ENCODE measurements around the gene ZFPM1. TPM values are rescaled to one million over a fixed set of nuclear protein-coding genes. Genes with fewer than 3 reads are reported as not detected.

Gene ZFPM1
- total RNA-seq, 1 experiment from 2014 or later: 5.0 TPM

GRCh38 chr16:88444826-88445582, 8.1 kb upstream of the ZFPM1 start:
- ChIA-PET POLR2A (no interaction called here), CTCF (interaction anchor here (0.7 to 1.3 kb wide), 6 partner anchors 10 to 125 kb away, joined by 3 to 4 read pairs (median 3); no protein-coding TSS in a partner anchor)
- no peak for TF ChIP-seq CTCF (IDR thresholded peaks at IDR 0.05; ENCODE audit: unreplicated experiment)
- BruUV-seq (replicated peaks): no TSS peak
- Mint-ChIP-seq H3K36me3 (ENCODE audit: insufficient read depth, unreplicated experiment) (no peaks in the 10 kb centered on the region), H3K27ac (ENCODE audit: low read depth, unreplicated experiment) (no peak overlapping the region), H3K9me3 (ENCODE audit: unreplicated experiment) (no peaks in the 10 kb centered on the region), H3K4me1 (ENCODE audit: insufficient read depth, unreplicated experiment) (no peaks in the 10 kb centered on the region), H3K27me3 (ENCODE audit: insufficient read depth, unreplicated experiment) (peaks cover 38% of the 10 kb centered on the region), H3K4me3 (ENCODE audit: unreplicated experiment) (no peak overlapping the region)
- no peak for DNase-seq (ENCODE audit: unreplicated experiment)
- intact Hi-C loops (cut with micrococcal nuclease): no loop called here

DNA sequence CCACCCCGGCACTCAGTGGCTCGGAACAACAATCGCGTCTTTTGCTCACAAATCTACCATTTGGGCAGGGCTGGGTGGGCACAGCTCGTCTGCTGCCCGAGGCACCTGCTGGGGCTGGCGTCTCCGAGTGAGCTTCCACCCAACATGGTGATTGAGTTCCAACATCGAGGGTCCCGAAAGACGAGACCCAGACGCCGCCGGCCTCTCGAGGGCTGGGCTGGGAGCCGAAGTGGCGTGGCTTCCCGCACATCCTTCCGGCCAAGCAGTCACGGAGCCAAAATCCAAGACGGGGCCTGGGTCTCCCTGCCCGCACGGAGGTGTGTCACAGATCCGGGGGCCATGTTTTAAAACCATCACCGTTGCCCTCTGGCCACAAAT, 7.5 kb upstream of the ZFPM1 start:
- no peak for DNase-seq (ENCODE audit: unreplicated experiment)
- intact Hi-C loops (cut with micrococcal nuclease): no loop called here
- BruUV-seq (replicated peaks): no TSS peak
- ChIA-PET POLR2A (no interaction called here), CTCF (interaction anchor here (0.9 to 1.3 kb wide), 3 partner anchors 83 to 118 kb away, joined by 3 to 4 read pairs (median 3); no protein-coding TSS in a partner anchor)
- Mint-ChIP-seq H3K27me3 (ENCODE audit: insufficient read depth, unreplicated experiment) (peaks cover 38% of the 10 kb centered on the region), H3K4me1 (ENCODE audit: insufficient read depth, unreplicated experiment) (no peaks in the 10 kb centered on the region), H3K27ac (ENCODE audit: low read depth, unreplicated experiment) (no peak overlapping the region), H3K4me3 (ENCODE audit: unreplicated experiment) (no peak overlapping the region), H3K36me3 (ENCODE audit: insufficient read depth, unreplicated experiment) (no peaks in the 10 kb centered on the region), H3K9me3 (ENCODE audit: unreplicated experiment) (no peaks in the 10 kb centered on the region)
- TF ChIP-seq CTCF (IDR thresholded peaks at IDR 0.05; ENCODE audit: unreplicated experiment): no peak

GRCh38 chr16:88446061-88446460, 7.0 kb upstream of the ZFPM1 start:
- no peaks in the 10 kb centered on the region for H3K9me3 Mint-ChIP-seq (ENCODE audit: unreplicated experiment)
- BruUV-seq (replicated peaks): no TSS peak
- no peak overlapping the region for H3K4me3 Mint-ChIP-seq (ENCODE audit: unreplicated experiment)
- H3K27ac Mint-ChIP-seq (ENCODE audit: low read depth, unreplicated experiment): no peak overlapping the region
- POLR2A ChIA-PET: no interaction called here
- DNase-seq (ENCODE audit: unreplicated experiment): no peak
- TF ChIP-seq CTCF (IDR thresholded peaks at IDR 0.05; ENCODE audit: unreplicated experiment): no peak
- H3K27me3 Mint-ChIP-seq (ENCODE audit: insufficient read depth, unreplicated experiment): peaks cover 35% of the 10 kb centered on the region
- H3K4me1 Mint-ChIP-seq (ENCODE audit: insufficient read depth, unreplicated experiment): no peaks in the 10 kb centered on the region
- CTCF ChIA-PET: no interaction called here
- H3K36me3 Mint-ChIP-seq (ENCODE audit: insufficient read depth, unreplicated experiment): no peaks in the 10 kb centered on the region
- intact Hi-C loops (cut with micrococcal nuclease): no loop called here

DNA sequence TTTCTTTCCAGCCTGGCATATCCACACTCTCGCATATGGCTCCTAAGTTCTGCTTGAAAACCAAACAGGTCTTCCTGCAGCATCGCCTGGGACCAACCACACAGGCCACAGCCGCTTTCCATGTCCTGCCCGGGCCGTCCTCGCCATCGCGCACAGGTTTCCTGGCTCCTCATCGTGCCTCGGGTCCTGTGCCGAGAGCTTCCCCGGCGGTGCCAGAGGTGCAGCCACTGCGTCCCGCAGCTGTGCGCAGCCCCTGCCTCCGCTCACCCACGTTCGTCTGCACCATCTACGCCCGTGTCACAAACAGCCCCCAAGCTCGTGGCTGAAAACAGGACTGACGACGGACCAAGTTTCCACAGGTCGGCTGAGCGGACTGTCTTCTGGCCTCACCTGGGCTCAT, 6.3 kb upstream of the ZFPM1 start:
- Mint-ChIP-seq H3K27ac (ENCODE audit: low read depth, unreplicated experiment) (no peak overlapping the region), H3K9me3 (ENCODE audit: unreplicated experiment) (no peaks in the 10 kb centered on the region), H3K36me3 (ENCODE audit: insufficient read depth, unreplicated experiment) (no peaks in the 10 kb centered on the region), H3K4me1 (ENCODE audit: insufficient read depth, unreplicated experiment) (no peaks in the 10 kb centered on the region), H3K4me3 (ENCODE audit: unreplicated experiment) (no peak overlapping the region), H3K27me3 (ENCODE audit: insufficient read depth, unreplicated experiment) (peaks cover 28% of the 10 kb centered on the region)
- no peak for DNase-seq (ENCODE audit: unreplicated experiment)
- intact Hi-C loops (cut with micrococcal nuclease): no loop called here
- POLR2A ChIA-PET: no interaction called here
- CTCF ChIA-PET: no interaction called here
- TF ChIP-seq CTCF (IDR thresholded peaks at IDR 0.05; ENCODE audit: unreplicated experiment): no peak
- no TSS peak for BruUV-seq (replicated peaks)
